NT2/D1 (cell line): ENCODE measurements around the gene TESMIN.

ENCODE experiments used
- YY1 ChIP-seq: IDR thresholded peaks from 2 replicates; pipeline ENCODE4 v1.6.1; 2011; ENCODE audit not compliant: insufficient read length, insufficient read depth
- ZNF274 ChIP-seq: IDR thresholded peaks from 2 replicates; pipeline ENCODE4 v1.6.1; 2011; ENCODE audit warnings: mild to moderate bottlenecking, low read depth, low read length

GRCh38 chr11:68677432-68677831, 73.9 kb downstream of the TESMIN start:
- TF ChIP-seq YY1 (no peak), ZNF274 (no peak)
